Suprapubic skin (tissue), 4 donors: ENCODE measurements around the gene SFXN5.

Experiments used
- POLR2A ChIP-seq, 2 donors: fragments of 450-650 bp; IDR thresholded peaks; one replicate each; pipeline ENCODE4 v1.6.1; 2017; ENCODE audit warnings: antibody characterized with exemption in 2 of 2, mild to moderate bottlenecking in 2 of 2, moderate library complexity in 2 of 2
- POLR2AphosphoS5 ChIP-seq, 3 donors: sonication (generic); formaldehyde crosslinking; IDR thresholded peaks; one replicate each; pipeline ENCODE4 v1.6.1; 2017; ENCODE audit warnings: antibody characterized with exemption in 3 of 3
- TF ChIP-seq, protein P1 (sequence below), 2 donors: fragments of 200-600 bp in 1 of 2; fragments of 450-650 bp in 1 of 2; sonication (generic) in 1 of 2; IDR thresholded peaks; one replicate each; pipeline ENCODE4 v1.5.1; 2016 to 2019; ENCODE audit warnings: antibody characterized with exemption in 2 of 2, mild to moderate bottlenecking in 1 of 2, moderate library complexity in 1 of 2

DNA sequence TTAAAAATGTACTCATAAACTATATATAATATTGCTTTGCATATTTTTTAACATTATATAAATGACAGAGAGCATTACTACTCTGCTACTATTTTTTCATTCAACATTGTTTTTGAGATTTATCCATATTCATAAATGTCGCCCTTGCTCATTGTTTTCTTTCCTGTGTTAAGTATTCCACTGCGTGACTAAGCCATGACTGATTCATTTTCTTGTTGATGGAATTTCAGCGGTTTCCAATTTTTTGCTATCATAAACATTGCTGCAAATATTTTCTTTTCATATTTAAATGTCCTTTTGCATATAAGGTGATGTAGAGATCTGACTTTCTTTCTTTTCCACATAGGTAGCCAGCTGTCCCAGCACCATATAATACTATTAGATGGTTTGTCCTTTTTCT is 57.6 kb downstream of the SFXN5 start:
- TF ChIP-seq POLR2A (IDR thresholded peaks at IDR 0.05) (no peak), POLR2AphosphoS5 (IDR thresholded peaks at IDR 0.05) (no peak)
- TF ChIP-seq, protein P1, sequence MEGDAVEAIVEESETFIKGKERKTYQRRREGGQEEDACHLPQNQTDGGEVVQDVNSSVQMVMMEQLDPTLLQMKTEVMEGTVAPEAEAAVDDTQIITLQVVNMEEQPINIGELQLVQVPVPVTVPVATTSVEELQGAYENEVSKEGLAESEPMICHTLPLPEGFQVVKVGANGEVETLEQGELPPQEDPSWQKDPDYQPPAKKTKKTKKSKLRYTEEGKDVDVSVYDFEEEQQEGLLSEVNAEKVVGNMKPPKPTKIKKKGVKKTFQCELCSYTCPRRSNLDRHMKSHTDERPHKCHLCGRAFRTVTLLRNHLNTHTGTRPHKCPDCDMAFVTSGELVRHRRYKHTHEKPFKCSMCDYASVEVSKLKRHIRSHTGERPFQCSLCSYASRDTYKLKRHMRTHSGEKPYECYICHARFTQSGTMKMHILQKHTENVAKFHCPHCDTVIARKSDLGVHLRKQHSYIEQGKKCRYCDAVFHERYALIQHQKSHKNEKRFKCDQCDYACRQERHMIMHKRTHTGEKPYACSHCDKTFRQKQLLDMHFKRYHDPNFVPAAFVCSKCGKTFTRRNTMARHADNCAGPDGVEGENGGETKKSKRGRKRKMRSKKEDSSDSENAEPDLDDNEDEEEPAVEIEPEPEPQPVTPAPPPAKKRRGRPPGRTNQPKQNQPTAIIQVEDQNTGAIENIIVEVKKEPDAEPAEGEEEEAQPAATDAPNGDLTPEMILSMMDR (IDR thresholded peaks at IDR 0.05), result no peak
